Measurements from ENCODE around the gene WDFY4.

GRCh38 chr10:48784031-48784430 lies 99.4 kb downstream of the WDFY4 start:
- no peak for TF ChIP-seq SRF (IDR thresholded peaks at IDR 0.05; ENCODE audit: low read depth)
- no peak for TF ChIP-seq POLR2AphosphoS5 (IDR thresholded peaks at IDR 0.05; ENCODE audit: low read depth, low read length)
- TF ChIP-seq CTCF (IDR thresholded peaks at IDR 0.05 in 2 of 3, conservative IDR thresholded peaks at IDR 0.05 in 1 of 3; ENCODE audit: borderline replicate concordance in 1 of 3, insufficient read depth in 1 of 3, low read depth in 2 of 3, low read length in 2 of 3), result no peak
- no peak for TF ChIP-seq ZFX (IDR thresholded peaks at IDR 0.05)
- TF ChIP-seq POLR2A (IDR thresholded peaks at IDR 0.05; ENCODE audit: borderline replicate concordance, extremely low read depth, insufficient read depth, insufficient read length), result no peak
- no peak for TF ChIP-seq SP1 (IDR thresholded peaks at IDR 0.05; ENCODE audit: low read depth)
- TF ChIP-seq, protein P1, sequence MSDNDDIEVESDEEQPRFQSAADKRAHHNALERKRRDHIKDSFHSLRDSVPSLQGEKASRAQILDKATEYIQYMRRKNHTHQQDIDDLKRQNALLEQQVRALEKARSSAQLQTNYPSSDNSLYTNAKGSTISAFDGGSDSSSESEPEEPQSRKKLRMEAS (IDR thresholded peaks at IDR 0.05), result no peak
